IMR-90 (cell line): Measurements from ENCODE around the gene MRPL43. TPM values are rescaled to one million over a fixed set of nuclear protein-coding genes. Genes with fewer than 3 reads are reported as not detected.
A peak's percentile ranks its signal among the peaks of the same experiment; 100 is the strongest.

Source experiments
- ATAC-seq: fragments of 200-7000 bp; cut with Tn5 transposase; 2 replicates; pipeline ENCODE4 v1.9.1; 2020; ENCODE audit warnings: low read depth, mild to moderate bottlenecking, moderate library complexity
- BruUV-seq: library from RNA; stranded (reverse); fragments of 400-500 nt; replicated peaks from 2 replicates; lab custom pipeline; 2021; lab: Mats Ljungman, UMichigan
- CTCF ChIA-PET: fragments of 300-600 bp; formaldehyde crosslinking; extraction: SDS; loops from one replicate; lab custom pipeline; 2021; ENCODE audit warnings: antibody characterized with exemption; lab: Yijun Ruan, JAX
- POLR2A ChIA-PET: fragments of 300-600 bp; sonication (Branson Sonifier 250); formaldehyde crosslinking; loops from one replicate; lab custom pipeline; 2022; ENCODE audit warnings: antibody characterized with exemption; ENCODE audit not compliant: unreplicated experiment; lab: Charles Lee
- DNase-seq: peaks from one replicate; pipeline ENCODE4 v3.0.0; 2013
- H2AFZ ChIP-seq: replicated peaks from 2 replicates; pipeline ENCODE3; 2013; ENCODE audit warnings: low read length, mild to moderate bottlenecking; ENCODE audit not compliant: poor library complexity
- H2AK5ac ChIP-seq: 2 replicates; pipeline ENCODE4 v1.6.1; 2013; ENCODE audit warnings: low read depth, low read length, inconsistent platforms
- H2AK9ac ChIP-seq: replicated peaks from 2 replicates; pipeline ENCODE3; 2013; ENCODE audit warnings: mild to moderate bottlenecking, low read depth, low read length, moderate library complexity; ENCODE audit not compliant: poor library complexity
- H2BK120ac ChIP-seq: 2 replicates; pipeline ENCODE4 v1.6.1; 2013; ENCODE audit warnings: low read depth, low read length, inconsistent platforms
- H2BK15ac ChIP-seq: 3 replicates; pipeline ENCODE4 v1.6.1; 2013; ENCODE audit warnings: low read depth, low read length, inconsistent platforms
- H2BK20ac ChIP-seq: 2 replicates; pipeline ENCODE4 v1.6.1; 2013; ENCODE audit warnings: low read depth, mild to moderate bottlenecking, inconsistent platforms, low read length, moderate library complexity
- H2BK5ac ChIP-seq: 2 replicates; pipeline ENCODE4 v1.6.1; 2013; ENCODE audit warnings: mild to moderate bottlenecking, low read depth, low read length, inconsistent platforms; ENCODE audit not compliant: poor library complexity, severe bottlenecking
- H3K14ac ChIP-seq: replicated peaks from 2 replicates; pipeline ENCODE4 v1.6.1; 2013; ENCODE audit warnings: low read depth, low read length, inconsistent platforms
- H3K18ac ChIP-seq: 2 replicates; pipeline ENCODE4 v1.6.1; 2013; ENCODE audit warnings: low read depth, low read length, control low read depth
- H3K23ac ChIP-seq: 2 replicates; pipeline ENCODE4 v1.6.1; 2013; ENCODE audit warnings: low read depth, low read length, inconsistent platforms
- H3K27ac ChIP-seq: 2 replicates; pipeline ENCODE4 v1.5.1; 2013; ENCODE audit warnings: mild to moderate bottlenecking, control low read depth, low read length; ENCODE audit not compliant: insufficient read depth
- H3K27me3 ChIP-seq: 2 replicates; pipeline ENCODE4 v1.6.1; 2013; ENCODE audit warnings: low read length; ENCODE audit not compliant: control insufficient read depth, insufficient read depth
- H3K36me3 ChIP-seq: 2 replicates; pipeline ENCODE4 v1.6.1; 2013; ENCODE audit warnings: low read length, mixed read lengths; ENCODE audit not compliant: control insufficient read depth, insufficient read depth
- H3K4ac ChIP-seq: 2 replicates; pipeline ENCODE4 v1.6.1; 2013; ENCODE audit warnings: low read depth, low read length, inconsistent platforms
- H3K4me1 ChIP-seq: 2 replicates; pipeline ENCODE4 v1.6.1; 2013; ENCODE audit warnings: low read length, mixed read lengths; ENCODE audit not compliant: control insufficient read depth, insufficient read depth
- H3K4me2 ChIP-seq: 2 replicates; pipeline ENCODE4 v1.6.1; 2013; ENCODE audit warnings: low read depth, mild to moderate bottlenecking, control low read depth, low read length, moderate library complexity
- H3K4me3 ChIP-seq: 2 replicates; pipeline ENCODE4 v1.5.1; 2013; ENCODE audit warnings: low read depth, mild to moderate bottlenecking, control low read depth, low read length, moderate library complexity; ENCODE audit not compliant: insufficient read depth
- H3K56ac ChIP-seq: 2 replicates; pipeline ENCODE4 v1.6.1; 2013; ENCODE audit warnings: low read length, inconsistent platforms; ENCODE audit not compliant: insufficient read depth; ENCODE audit errors: extremely low read depth
- H3K79me1 ChIP-seq, 2 experiments: 2 replicates each; pipeline ENCODE4 v1.6.1; 2013; ENCODE audit warnings: low read length in 2 of 2, inconsistent platforms in 1 of 2, low read depth in 1 of 2
- H3K9ac ChIP-seq: 2 replicates; pipeline ENCODE4 v1.6.1; 2013; ENCODE audit warnings: low read depth, low read length, control low read depth
- H3K9me1 ChIP-seq: 2 replicates; pipeline ENCODE4 v1.6.1; 2013; ENCODE audit warnings: low read length, inconsistent platforms; ENCODE audit not compliant: insufficient read depth
- H3K9me3 ChIP-seq: 2 replicates; pipeline ENCODE4 v1.6.1; 2013; ENCODE audit warnings: low read length; ENCODE audit not compliant: control insufficient read depth, insufficient read depth
- H4K20me1 ChIP-seq: 2 replicates; pipeline ENCODE4 v1.6.1; 2013; ENCODE audit warnings: low read length, inconsistent platforms; ENCODE audit not compliant: insufficient read depth
- H4K5ac ChIP-seq: 2 replicates; pipeline ENCODE4 v1.6.1; 2013; ENCODE audit warnings: mild to moderate bottlenecking, low read depth, low read length, control low read depth
- H4K8ac ChIP-seq, 2 experiments: 2 replicates each; pipeline ENCODE4 v1.6.1; 2013; ENCODE audit warnings: low read depth in 2 of 2, low read length in 2 of 2, control low read depth in 1 of 2, inconsistent platforms in 1 of 2
- H4K91ac ChIP-seq: 2 replicates; pipeline ENCODE4 v1.6.1; 2013; ENCODE audit warnings: low read depth, low read length, inconsistent platforms; ENCODE audit not compliant: insufficient read depth
- BHLHE40 ChIP-seq: fragments of 150-350 bp; IDR thresholded peaks from 2 replicates; pipeline ENCODE4 v1.6.1; 2016; ENCODE audit warnings: mild to moderate bottlenecking, low read depth, low read length
- CEBPB ChIP-seq: IDR thresholded peaks from 2 replicates; pipeline ENCODE4 v1.6.1; 2012; ENCODE audit warnings: low read depth, low read length, improper control_type of control experiment
- CHD1 ChIP-seq: IDR thresholded peaks from 2 replicates; pipeline ENCODE4 v1.6.1; 2012; ENCODE audit warnings: low read depth, low read length, improper control_type of control experiment
- CTCF ChIP-seq: conservative IDR thresholded peaks from 2 replicates; pipeline ENCODE4 v1.5.1; 2012; ENCODE audit warnings: mild to moderate bottlenecking, low read depth, low read length, improper control_type of control experiment
- ELK1 ChIP-seq: fragments of 150-350 bp; IDR thresholded peaks from 2 replicates; pipeline ENCODE4 v1.6.1; 2016; ENCODE audit warnings: low read depth, mild to moderate bottlenecking, low read length, moderate library complexity, borderline replicate concordance
- FOS ChIP-seq: fragments of 150-350 bp; IDR thresholded peaks from 2 replicates; pipeline ENCODE4 v1.6.1; 2016; ENCODE audit warnings: low read depth, low read length
- MAFK ChIP-seq: IDR thresholded peaks from 2 replicates; pipeline ENCODE4 v1.6.1; 2012; ENCODE audit warnings: low read depth, low read length, improper control_type of control experiment
- MAZ ChIP-seq: IDR thresholded peaks from 2 replicates; pipeline ENCODE4 v1.6.1; 2012; ENCODE audit warnings: low read depth, mild to moderate bottlenecking, low read length, improper control_type of control experiment, moderate library complexity, borderline replicate concordance
- NFE2L2 ChIP-seq: fragments of 150-350 bp; IDR thresholded peaks from 2 replicates; pipeline ENCODE4 v1.6.1; 2016; ENCODE audit warnings: low read depth, mild to moderate bottlenecking, low read length
- POLR2A ChIP-seq: IDR thresholded peaks from 2 replicates; pipeline ENCODE4 v1.6.1; 2012; ENCODE audit warnings: mild to moderate bottlenecking, low read depth, low read length
- RAD21 ChIP-seq: IDR thresholded peaks from 2 replicates; pipeline ENCODE4 v1.6.1; 2012; ENCODE audit warnings: low read length, improper control_type of control experiment
- RFX5 ChIP-seq: IDR thresholded peaks from 2 replicates; pipeline ENCODE4 v1.8.0; 2012; ENCODE audit warnings: low read depth, mild to moderate bottlenecking, low read length, moderate library complexity
- SMC3 ChIP-seq: fragments of 150-350 bp; IDR thresholded peaks from 2 replicates; pipeline ENCODE4 v1.6.1; 2016; ENCODE audit warnings: low read depth, mild to moderate bottlenecking, antibody characterized with exemption, low read length, moderate library complexity
- WGBS, 2 experiments: methylation state at CpG; one replicate each; pipeline versions ENCODE4 v1.1.5 to v1.1.7; 2013; ENCODE audit warnings: missing lambda C conversion rate in 2 of 2; ENCODE audit not compliant: insufficient read length in 1 of 2; ENCODE audit errors: extremely low coverage in 2 of 2; 5-methylcytosine and 5-hydroxymethylcytosine counted together
- dilution Hi-C: fragments of 300-500 bp; cut with HindIII; formaldehyde crosslinking; loops from one replicate; pipeline ENCODE4 v1.14.3; 2018; ENCODE audit warnings: low sequenced_read_pairs; ENCODE audit not compliant: unreplicated experiment
- in situ Hi-C: fragments of 300-500 bp; cut with MboI; formaldehyde crosslinking; loops from 3 replicates; pipeline ENCODE4 v1.14.3; 2019; ENCODE audit warnings: low sequenced_read_pairs, inconsistent platforms, mixed read lengths
- intact Hi-C: fragments of 100-400 bp; cut with micrococcal nuclease; formaldehyde crosslinking; loops from 2 replicates; pipeline ENCODE4 v1.10.0; 2022
- polyA plus RNA-seq, 3 experiments: library from polyadenylated mRNA; depleted of rRNA; stranded (reverse); fragments of >200 nt; gene quantifications; 2 replicates each; pipeline ENCODE4 v1.2.3, GENCODE V29; 2012; ENCODE audit warnings: low replicate concordance in 1 of 3
- total RNA-seq: library from RNA; depleted of rRNA; stranded (reverse); fragments of >200 nt; gene quantifications from 2 replicates; pipeline ENCODE4 v1.2.3, GENCODE V29; 2012

The MRPL43 gene
- total and polyA plus RNA-seq, 2 of the 4 experiments (the other 2 are of a cell fraction), result 61.3 to 142 TPM

GRCh38 chr10:100998991-100999741 is 11.9 kb upstream of the MRPL43 start:
- dilution Hi-C loops (no loop called here), in situ Hi-C loops (no loop called here), intact Hi-C loops (loop anchor here (1.0 kb wide), 1 partner anchor 14 kb away; no protein-coding TSS in a partner anchor)
- peak overlapping the region; percentile 96 for H3K56ac ChIP-seq
- peak overlapping the region; percentile 80 for H3K9ac ChIP-seq
- H3K27me3 ChIP-seq, result no peaks in the 10 kb centered on the region
- H2AK9ac ChIP-seq, result peak overlapping the region; percentile 100
- H3K4me2 ChIP-seq, result peak overlapping the region; percentile 88
- H4K20me1 ChIP-seq, result peaks cover 39% of the 10 kb centered on the region
- peak overlapping the region; percentile 99 for H2BK120ac ChIP-seq
- peak overlapping the region; percentile 80 for H2BK20ac ChIP-seq
- H2AFZ ChIP-seq, result peak overlapping the region; percentile 92
- H4K8ac ChIP-seq, result peak overlapping the region; percentile 80 to 99
- peak overlapping the region; percentile 100 for H4K91ac ChIP-seq
- peaks cover 19% of the 10 kb centered on the region; the same call in 1 of the 2 replicates for H3K36me3 ChIP-seq
- peak overlapping the region; percentile 100 for H2AK5ac ChIP-seq
- TF ChIP-seq MAZ, result peak; percentile 82
- peak; percentile 85 for TF ChIP-seq CTCF
- no peak; the same call in 1 of the 2 replicates for TF ChIP-seq CHD1
- no peak for TF ChIP-seq MAFK
- no peak for TF ChIP-seq BHLHE40
- no peak for TF ChIP-seq RFX5
- TF ChIP-seq ELK1, result no peak
- TF ChIP-seq NFE2L2, result no peak
- TF ChIP-seq CEBPB, result no peak
- TF ChIP-seq POLR2A, result peak; percentile 87
- no peak for TF ChIP-seq FOS
- peak; percentile 58 for TF ChIP-seq SMC3
- TF ChIP-seq RAD21, result peak; percentile 57
- peak overlapping the region; percentile 100 for H3K4ac ChIP-seq
- H3K27ac ChIP-seq, result peak overlapping the region; percentile 95
- H2BK15ac ChIP-seq, result peak overlapping the region; percentile 99; the same call in 2 of the 3 replicates
- ChIA-PET CTCF (interaction anchor here (0.6 to 4.4 kb wide), 6 partner anchors 8 to 62 kb away, joined by 3 to 48 read pairs (median 5); no protein-coding TSS in a partner anchor), POLR2A (interaction anchor here (0.7 kb wide), 1 partner anchor 9 kb away, joined by 5 read pairs; no protein-coding TSS in a partner anchor)
- peaks cover 4% of the 10 kb centered on the region for H3K9me1 ChIP-seq
- DNase-seq (peak; percentile 75), ATAC-seq (peak; percentile 57)
- H3K23ac ChIP-seq, result peak overlapping the region; percentile 100
- H3K18ac ChIP-seq, result peak overlapping the region; percentile 88
- H4K5ac ChIP-seq, result peak overlapping the region; percentile 85
- H3K14ac ChIP-seq, result peak overlapping the region; percentile 100
- H3K9me3 ChIP-seq, result no peaks in the 10 kb centered on the region
- H3K4me3 ChIP-seq, result peak overlapping the region; percentile 78
- H3K79me1 ChIP-seq, result peaks cover 12 to 49% of the 10 kb centered on the region in 2 experiments
- BruUV-seq, result no TSS peak
- peak overlapping the region; percentile 97 for H2BK5ac ChIP-seq
- peaks cover 25% of the 10 kb centered on the region for H3K4me1 ChIP-seq
- WGBS, 2 experiments, result 1% methylated on average over 53 of the region's 83 CpGs; no CpG with 5 or more reads in 1 of the 2 experiments
